GM23338 (cell line): Measurements from ENCODE around the gene A3GALT2. TPM values are rescaled to one million over a fixed set of nuclear protein-coding genes. Genes with fewer than 3 reads are reported as not detected.

Source experiments
- ATAC-seq: fragments of 200-7000 bp; cut with Tn5 transposase; 3 replicates; pipeline ENCODE4 v1.9.1; 2020
- DNase-seq: peaks from one replicate; pipeline ENCODE4 v3.0.0-alpha.2; 2015; ENCODE audit warnings: low spot score
- H2AFZ ChIP-seq: fragments of 200-600 bp; sonication (generic); 2 replicates; pipeline ENCODE4 v1.8.0; 2016; ENCODE audit warnings: antibody characterized with exemption, mild to moderate bottlenecking, moderate library complexity
- H3F3A ChIP-seq: fragments of 200-600 bp; sonication (generic); replicated peaks from 2 replicates; pipeline ENCODE4 v1.8.0; 2017; ENCODE audit warnings: antibody characterized with exemption, mixed run types, low read depth
- H3K27ac ChIP-seq: fragments of 200-600 bp; sonication (generic); 2 replicates; pipeline ENCODE4 v1.6.1; 2016; ENCODE audit warnings: low read depth
- H3K27me3 ChIP-seq: fragments of 200-600 bp; sonication (generic); 2 replicates; pipeline ENCODE4 v1.8.0; 2016; ENCODE audit warnings: mild to moderate bottlenecking, mixed run types, moderate library complexity; ENCODE audit not compliant: insufficient read depth
- H3K36me3 ChIP-seq: fragments of 200-600 bp; sonication (generic); 2 replicates; pipeline ENCODE4 v1.8.0; 2016; ENCODE audit warnings: mild to moderate bottlenecking; ENCODE audit not compliant: insufficient read depth
- H3K4me1 ChIP-seq: fragments of 200-600 bp; sonication (generic); 2 replicates; pipeline ENCODE4 v1.8.0; 2016; ENCODE audit warnings: mild to moderate bottlenecking, moderate library complexity; ENCODE audit not compliant: insufficient read depth
- H3K4me2 ChIP-seq: fragments of 200-600 bp; sonication (generic); 2 replicates; pipeline ENCODE4 v1.7.1; 2017; ENCODE audit warnings: mixed run types
- H3K4me3 ChIP-seq: fragments of 200-600 bp; sonication (generic); 2 replicates; pipeline ENCODE4 v1.6.1; 2016; ENCODE audit warnings: mixed run types
- H3K79me2 ChIP-seq: fragments of 200-600 bp; sonication (generic); replicated peaks from 2 replicates; pipeline ENCODE4 v1.8.0; 2017; ENCODE audit warnings: mild to moderate bottlenecking; ENCODE audit not compliant: insufficient read depth
- H3K9me2 ChIP-seq: fragments of 200-600 bp; sonication (generic); 2 replicates; pipeline ENCODE4 v1.8.0; 2017; ENCODE audit not compliant: insufficient read depth
- H4K20me1 ChIP-seq: fragments of 200-600 bp; sonication (generic); replicated peaks from 2 replicates; pipeline ENCODE4 v1.8.0; 2017; ENCODE audit warnings: mild to moderate bottlenecking; ENCODE audit not compliant: insufficient read depth
- H3K27ac Mint-ChIP-seq: 2 replicates; pipeline ENCODE4 v1.8.0; 2020; ENCODE audit warnings: inconsistent platforms, mild to moderate bottlenecking, moderate library complexity, mixed read lengths
- H3K27me3 Mint-ChIP-seq: 3 replicates; pipeline ENCODE4 v1.8.0; 2022; ENCODE audit warnings: low read depth, mild to moderate bottlenecking, moderate library complexity, mixed read lengths, inconsistent platforms; ENCODE audit not compliant: insufficient read depth, poor library complexity
- H3K36me3 Mint-ChIP-seq: 3 replicates; pipeline ENCODE4 v1.8.0; 2021; ENCODE audit warnings: low read depth, mild to moderate bottlenecking, inconsistent platforms, moderate library complexity, mixed read lengths
- H3K4me1 Mint-ChIP-seq: 3 replicates; pipeline ENCODE4 v1.8.0; 2020; ENCODE audit warnings: mild to moderate bottlenecking, inconsistent platforms, mixed read lengths
- H3K4me3 Mint-ChIP-seq: 3 replicates; pipeline ENCODE4 v1.8.0; 2021; ENCODE audit warnings: moderate library complexity, mild to moderate bottlenecking, inconsistent platforms, mixed read lengths
- H3K9me3 Mint-ChIP-seq: 3 replicates; pipeline ENCODE4 v1.8.0; 2020; ENCODE audit warnings: moderate library complexity, mild to moderate bottlenecking, inconsistent platforms, mixed read lengths
- CREB1 ChIP-seq: fragments of 250-450 bp; sonication (Bioruptor Pico); IDR thresholded peaks from 2 replicates; pipeline ENCODE4 v1.5.0; 2020; ENCODE audit warnings: low read depth, mild to moderate bottlenecking, moderate library complexity
- EZH2phosphoT487 ChIP-seq: fragments of 200-600 bp; sonication (generic); IDR thresholded peaks from one replicate; pipeline ENCODE4 v1.8.1; 2018; ENCODE audit warnings: antibody characterized with exemption; ENCODE audit not compliant: unreplicated experiment
- JUNB ChIP-seq: IDR thresholded peaks from one replicate; pipeline ENCODE4 v1.6.1; 2016; ENCODE audit warnings: antibody characterized with exemption; ENCODE audit not compliant: unreplicated experiment
- NANOG ChIP-seq: IDR thresholded peaks from 2 replicates; pipeline ENCODE4 v1.6.1; 2016; ENCODE audit warnings: antibody characterized with exemption, borderline replicate concordance
- ZNF114 ChIP-seq: fragments of 250-450 bp; sonication (Bioruptor Pico); IDR thresholded peaks from 2 replicates; pipeline ENCODE4 v1.5.0; 2020; ENCODE audit warnings: mild to moderate bottlenecking, moderate library complexity
- ZNF331 ChIP-seq: fragments of 250-450 bp; sonication (Bioruptor Pico); IDR thresholded peaks from 2 replicates; pipeline ENCODE4 v1.5.0; 2020; ENCODE audit warnings: low read depth, mild to moderate bottlenecking, moderate library complexity
- ZNF462 ChIP-seq: fragments of 250-450 bp; sonication (Bioruptor Pico); IDR thresholded peaks from 2 replicates; pipeline ENCODE4 v1.5.0; 2020; ENCODE audit warnings: mild to moderate bottlenecking, moderate library complexity
- polyA plus RNA-seq: library from polyadenylated mRNA; unstranded; fragments of >200 nt; fragmentation: Nextera tagmentation; extraction: Ambion mirVana; gene quantifications from 2 replicates; pipeline ENCODE4 v1.2.1, GENCODE V29; 2016
- total RNA-seq: library from RNA; depleted of rRNA; stranded (reverse); fragments of >200 nt; shearing (Covaris generic); gene quantifications from 2 replicates; pipeline ENCODE4 v1.2.3, GENCODE V29; 2014

The A3GALT2 gene
- total and polyA plus RNA-seq, 2 experiments from 2014 or later = not detected

- no peak for TF ChIP-seq ZNF462 (CRISPR knock-in tag)
- TF ChIP-seq ZNF114 = no peak
- no peak for TF ChIP-seq JUNB
- no peak for TF ChIP-seq CREB1 (CRISPR knock-in tag)
These were observed 39.2 kb downstream of the A3GALT2 start (continued) for GRCh38 chr1:33281554-33282303.

- H3K9me2 ChIP-seq = no peaks in the 10 kb centered on the region
- H3K36me3 Mint-ChIP-seq = peaks cover 35% of the 10 kb centered on the region
- peaks cover 7% of the 10 kb centered on the region; the same call in 1 of the 2 replicates for H4K20me1 ChIP-seq
- no peak overlapping the region for H3K4me3 Mint-ChIP-seq
- peaks cover 3% of the 10 kb centered on the region for H3K27me3 Mint-ChIP-seq
- H3K4me3 ChIP-seq = no peak overlapping the region
- H3K27me3 ChIP-seq = no peaks in the 10 kb centered on the region
- no peaks in the 10 kb centered on the region for H3K4me1 Mint-ChIP-seq
- H3K36me3 ChIP-seq = no peaks in the 10 kb centered on the region; the same call in 1 of the 2 replicates
- H3K9me3 Mint-ChIP-seq = no peaks in the 10 kb centered on the region; the same call in 2 of the 3 replicates
- no peak overlapping the region for H3K4me2 ChIP-seq
- no peak for TF ChIP-seq NANOG
- no peak for TF ChIP-seq EZH2phosphoT487
- TF ChIP-seq ZNF331 (CRISPR knock-in tag) = no peak
- peak; percentile 95 for ATAC-seq
- no peak overlapping the region for H3K27ac ChIP-seq
- H2AFZ ChIP-seq = no peak overlapping the region
- H3K79me2 ChIP-seq = no peaks in the 10 kb centered on the region
- H3F3A ChIP-seq = no peaks in the 10 kb centered on the region
- no peaks in the 10 kb centered on the region for H3K4me1 ChIP-seq
- H3K27ac Mint-ChIP-seq = no peak overlapping the region
- DNase-seq = peak; percentile 31
These were observed 40.7 kb downstream of the A3GALT2 start for GRCh38 chr1:33280091-33280661.
